Measurements from ENCODE around the gene MYADM.

The MYADM gene

GRCh38 chr19:53907193-53907581 is 39.5 kb downstream of the MYADM start:
- no peak for TF ChIP-seq ZNF274 (IDR thresholded peaks at IDR 0.05; ENCODE audit: low read depth, low read length)
- H3K4me3 ChIP-seq (ENCODE audit: low read length), result no peak overlapping the region

- no peak overlapping the region for H3K4me3 ChIP-seq (ENCODE audit: low read length)
- no peak for TF ChIP-seq ZNF274 (IDR thresholded peaks at IDR 0.05; ENCODE audit: low read depth, low read length)
Observed at GRCh38 chr19:53907690-53908089, 40.0 kb downstream of the MYADM start.

GRCh38 chr19:53908106-53908934 is 40.6 kb downstream of the MYADM start:
- no peak overlapping the region for H3K4me3 ChIP-seq (ENCODE audit: low read length)
- TF ChIP-seq ZNF274 (IDR thresholded peaks at IDR 0.05; ENCODE audit: low read depth, low read length), result no peak

GRCh38 chr19:53908935-53909415 is 41.3 kb downstream of the MYADM start, which contains the start of gene CACNG7:
CACNG7 (plus strand) TSS chr19:53909278; CDS start chr19:53912832, 3,554 bp downstream.
- no peak for TF ChIP-seq ZNF274 (IDR thresholded peaks at IDR 0.05; ENCODE audit: low read depth, low read length)
- no peak within 1 kb of the TSS for H3K4me3 ChIP-seq (ENCODE audit: low read length)

GRCh38 chr19:53909471-53910169 is 41.9 kb downstream of the MYADM start:
- no peak for TF ChIP-seq ZNF274 (IDR thresholded peaks at IDR 0.05; ENCODE audit: low read depth, low read length)
- H3K4me3 ChIP-seq (ENCODE audit: low read length), result no peak overlapping the region

- TF ChIP-seq ZNF274 (IDR thresholded peaks at IDR 0.05; ENCODE audit: low read depth, low read length), result no peak
- H3K4me3 ChIP-seq (ENCODE audit: low read length), result no peak overlapping the region
Observed at GRCh38 chr19:53910170-53910518, 42.5 kb downstream of the MYADM start.

- H3K4me3 ChIP-seq (ENCODE audit: low read length), result no peak overlapping the region
- TF ChIP-seq ZNF274 (IDR thresholded peaks at IDR 0.05; ENCODE audit: low read depth, low read length), result no peak
Observed at GRCh38 chr19:53912653-53913052, 45.0 kb downstream of the MYADM start.

GRCh38 chr19:53915000-53915399 is 47.3 kb downstream of the MYADM start:
- no peak for TF ChIP-seq ZNF274 (IDR thresholded peaks at IDR 0.05; ENCODE audit: low read depth, low read length)
- no peak overlapping the region for H3K4me3 ChIP-seq (ENCODE audit: low read length)

- H3K4me3 ChIP-seq (ENCODE audit: low read length), result no peak overlapping the region
- no peak for TF ChIP-seq ZNF274 (IDR thresholded peaks at IDR 0.05; ENCODE audit: low read depth, low read length)
Observed at GRCh38 chr19:53916004-53916403, 48.3 kb downstream of the MYADM start.

GRCh38 chr19:53917356-53917755 is 49.7 kb downstream of the MYADM start:
- H3K4me3 ChIP-seq (ENCODE audit: low read length), result no peak overlapping the region
- no peak for TF ChIP-seq ZNF274 (IDR thresholded peaks at IDR 0.05; ENCODE audit: low read depth, low read length)
